GM19397 (cell line): ENCODE results near the gene ZMYND12.

Source experiments
- ATAC-seq: cut with Tn5 transposase; IDR thresholded peaks from one replicate; pipeline ENCODE4 v1.9.1; 2021; ENCODE audit warnings: mild to moderate bottlenecking, moderate library complexity; ENCODE audit not compliant: unreplicated experiment

The ZMYND12 gene

DNA sequence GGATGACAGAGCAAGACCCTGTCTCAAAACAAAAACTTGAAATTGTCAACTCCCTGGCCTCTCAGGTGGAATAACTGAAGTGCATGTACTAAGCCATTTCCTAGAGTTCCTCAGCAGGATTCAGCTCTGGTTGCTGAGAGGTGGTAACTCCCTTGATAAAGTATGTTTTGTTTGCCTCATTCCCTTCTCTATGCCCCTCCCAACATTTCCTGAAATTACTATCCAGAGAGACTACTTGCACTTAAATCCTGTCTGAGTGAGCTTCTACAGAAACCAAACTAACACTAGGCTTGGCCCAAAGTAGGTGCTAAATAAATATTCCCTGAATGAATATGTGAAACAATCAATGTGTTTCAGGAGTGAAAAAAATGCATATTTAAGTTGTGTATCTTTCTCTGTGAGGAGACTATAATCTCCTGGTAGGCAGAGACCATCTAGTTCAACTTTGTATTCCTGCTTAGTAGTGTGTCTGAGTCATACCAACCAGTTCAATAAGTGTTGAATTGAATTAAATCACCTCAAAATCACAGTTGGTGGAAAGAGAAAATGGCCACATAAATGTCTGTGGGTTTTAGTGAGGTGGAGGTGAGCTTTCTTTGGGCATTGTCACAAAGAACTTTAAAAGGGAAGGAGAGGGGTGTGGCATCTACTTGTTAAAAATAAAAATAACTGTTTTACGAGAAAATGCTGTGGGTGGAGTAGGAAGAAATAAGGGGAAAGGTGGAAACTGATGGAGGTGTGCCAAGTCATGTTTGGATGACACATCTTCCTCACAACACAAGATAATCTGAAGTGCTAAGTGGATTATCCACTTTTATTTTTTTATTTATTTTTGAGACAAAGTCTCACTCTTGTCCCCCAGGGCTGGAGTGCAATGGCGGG lies 62.6 kb downstream of the ZMYND12 start:
- ATAC-seq = no peak

DNA sequence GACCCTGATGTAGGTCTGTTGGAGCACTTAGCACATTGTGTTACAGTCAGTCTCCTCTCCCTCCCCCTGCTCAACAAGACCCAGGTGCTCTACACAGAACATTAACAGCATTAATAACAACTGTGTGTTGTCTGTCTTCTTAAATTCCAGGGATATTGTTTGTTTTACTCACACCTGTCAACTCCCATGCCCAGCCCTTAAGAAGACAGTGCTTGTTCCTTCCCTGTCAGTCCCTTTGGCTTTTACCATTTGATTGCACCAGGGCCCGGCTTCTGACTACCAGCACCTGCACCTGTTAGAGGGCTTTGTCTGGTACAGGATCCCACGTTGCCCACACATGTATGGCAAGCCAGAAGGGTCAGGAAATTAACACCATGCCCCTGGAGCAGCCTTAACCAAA lies 63.6 kb downstream of the ZMYND12 start:
- no peak for ATAC-seq

DNA sequence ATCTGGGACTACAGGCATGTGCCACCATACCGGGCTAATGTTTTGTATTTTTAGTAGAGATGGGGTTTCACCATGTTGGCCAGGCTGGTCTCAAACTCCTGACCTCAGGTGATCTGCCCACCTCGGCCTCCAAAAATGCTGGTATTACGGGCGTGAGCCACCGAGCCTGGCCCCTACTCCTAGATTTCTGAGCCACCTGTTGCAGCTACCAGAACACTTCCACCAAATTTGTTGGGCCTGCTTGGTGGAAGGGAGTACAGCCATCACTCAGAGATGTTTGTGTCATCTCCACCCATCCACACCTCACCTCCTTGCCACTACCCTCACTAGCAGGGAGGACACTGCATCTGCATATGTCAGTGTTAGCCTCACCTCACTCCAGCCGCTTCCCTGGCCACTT lies 69.8 kb downstream of the ZMYND12 start:
- no peak for ATAC-seq

DNA sequence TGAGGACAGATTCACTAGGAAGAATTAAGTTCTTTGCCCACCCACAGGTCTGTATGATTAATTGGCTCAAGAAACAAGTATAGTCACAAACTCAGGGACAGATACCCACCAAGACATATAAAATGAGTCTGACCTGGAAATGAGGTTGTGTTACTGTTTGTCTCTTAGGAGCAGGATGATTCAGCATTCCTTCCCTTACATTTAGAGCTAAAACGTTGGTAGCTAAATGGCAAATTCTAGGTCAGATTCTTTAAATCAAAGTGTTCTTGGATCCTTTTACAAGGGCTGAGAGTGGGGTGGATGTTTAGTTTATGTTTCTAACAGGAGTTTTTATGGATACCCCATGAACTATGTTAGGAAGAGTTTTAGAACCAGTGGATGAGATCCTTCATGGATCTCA lies 70.5 kb downstream of the ZMYND12 start:
- ATAC-seq = no peak

DNA sequence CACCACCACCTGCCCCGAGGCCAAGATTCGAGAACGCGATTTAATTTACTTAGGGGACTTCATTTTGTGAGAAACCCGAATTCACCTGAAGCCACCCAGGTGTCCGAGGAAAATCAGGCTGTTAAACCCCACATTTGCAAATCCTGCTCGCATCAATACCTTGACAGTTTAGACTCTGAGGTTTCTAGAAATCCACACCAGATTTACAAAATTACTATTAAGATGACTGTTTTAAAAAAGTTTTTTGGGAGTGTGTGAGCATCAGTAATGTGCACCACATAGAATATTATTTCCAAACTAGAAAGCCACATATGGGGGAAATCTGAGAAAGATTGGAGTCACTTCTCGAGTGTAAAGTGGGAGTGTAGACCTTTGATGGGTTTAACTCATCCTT lies 74.5 kb downstream of the ZMYND12 start:
- no peak for ATAC-seq

DNA sequence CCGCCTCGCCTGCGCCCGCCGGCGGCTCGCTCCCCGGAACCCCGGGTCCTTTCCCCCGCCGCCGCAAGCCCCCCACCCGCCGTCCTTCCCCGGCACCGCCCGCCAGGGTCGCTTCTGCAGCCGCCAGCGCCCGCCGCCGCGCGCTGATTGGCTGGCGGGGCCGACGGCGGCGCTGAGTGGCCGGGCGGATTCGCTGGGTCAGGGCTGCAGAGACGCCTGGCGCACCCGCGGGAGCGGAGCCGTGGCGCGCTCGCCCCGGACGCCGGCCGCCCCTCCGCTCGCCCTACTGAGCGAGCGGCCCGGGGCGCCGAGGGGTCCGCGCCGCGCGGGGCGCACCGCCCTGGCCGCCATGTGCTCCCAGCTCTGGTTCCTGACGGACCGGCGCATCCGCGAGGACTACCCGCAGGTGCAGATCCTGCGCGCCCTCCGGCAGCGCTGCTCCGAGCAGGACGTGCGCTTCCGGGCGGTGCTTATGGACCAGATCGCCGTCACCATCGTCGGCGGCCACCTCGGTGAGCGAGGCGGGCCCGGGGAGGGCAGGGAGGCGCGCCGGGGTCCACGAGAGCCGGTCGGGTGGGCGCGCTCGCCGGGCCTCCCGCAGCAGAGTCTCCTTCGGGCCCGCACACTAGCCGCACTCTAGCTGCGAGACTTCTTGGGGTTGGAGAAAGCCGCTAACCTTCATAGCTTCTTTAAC lies 75.1 kb downstream of the ZMYND12 start, which contains the start of gene RIMKLA:
Gene RIMKLA (plus strand): TSS at position 207 of the 694 bp plus-strand sequence. CDS start 143 bp downstream, at position 350.
- ATAC-seq = peak; percentile 74
